Measurements from ENCODE around the gene ZNF358. TPM values are rescaled to one million over a fixed set of nuclear protein-coding genes. Genes with fewer than 3 reads are reported as not detected.

ZNF358 gene
- total RNA-seq, 1 donor from 2014 or later, result 16.9 TPM

- Histone ChIP-seq H3K36me3 (no peaks in the 10 kb centered on the region), H3K4me1 (peaks cover 4% of the 10 kb centered on the region), H3K27me3 (no peaks in the 10 kb centered on the region), H4K20me1 (ENCODE audit: low read depth) (no peaks in the 10 kb centered on the region), H3F3A (ENCODE audit: low read depth) (peaks cover 12% of the 10 kb centered on the region), H2AFZ (replicated peaks) (no peak overlapping the region), H3K79me2 (ENCODE audit: low read depth) (peaks cover 12% of the 10 kb centered on the region), H3K9ac (no peak overlapping the region), H3K4me3 (no peak overlapping the region), H3K4me2 (no peak overlapping the region), H3K9me3 (ENCODE audit: low read depth) (no peaks in the 10 kb centered on the region), H3K27ac (peak overlapping the region; percentile 22)
- H3K36me3 Mint-ChIP-seq, result no peaks in the 10 kb centered on the region
- no peaks in the 10 kb centered on the region for H3K9me3 Mint-ChIP-seq
- H3K27me3 Mint-ChIP-seq (ENCODE audit: insufficient read depth, low read depth), result peaks cover 12% of the 10 kb centered on the region
- peaks cover 17% of the 10 kb centered on the region for H3K4me1 Mint-ChIP-seq
- no peak for TF ChIP-seq CTCF (IDR thresholded peaks at IDR 0.05)
- TF ChIP-seq EZH2 (IDR thresholded peaks at IDR 0.05), result no peak
- TF ChIP-seq EZH2phosphoT487 (IDR thresholded peaks at IDR 0.05), result no peak
- H3K27ac Mint-ChIP-seq, result no peak overlapping the region
- no peak overlapping the region for H3K4me3 Mint-ChIP-seq
- DNase-seq (ENCODE audit: low spot score), result peak; percentile 62
These were observed 3.5 kb upstream of the ZNF358 start for GRCh38 chr19:7512400-7512851.

GRCh38 chr19:7513809-7514642, 1.9 kb upstream of the ZNF358 start:
- no peak overlapping the region for H3K27ac ChIP-seq

GRCh38 chr19:7515110-7515644, 726 bp upstream of the ZNF358 start:
- peaks cover 4% of the 10 kb centered on the region for H3K36me3 Mint-ChIP-seq

More at GRCh38 chr19:7513809-7514642, 1.9 kb upstream of the ZNF358 start:
- Histone ChIP-seq H3K4me2 (no peak overlapping the region), H3K36me3 (no peaks in the 10 kb centered on the region), H4K20me1 (ENCODE audit: low read depth) (no peaks in the 10 kb centered on the region), H3K9me3 (ENCODE audit: low read depth) (no peaks in the 10 kb centered on the region), H3F3A (ENCODE audit: low read depth) (peaks cover 12% of the 10 kb centered on the region), H2AFZ (replicated peaks) (no peak overlapping the region), H3K9ac (no peak overlapping the region), H3K4me3 (no peak overlapping the region), H3K27me3 (no peaks in the 10 kb centered on the region), H3K79me2 (ENCODE audit: low read depth) (peaks cover 21% of the 10 kb centered on the region), H3K4me1 (peaks cover 4% of the 10 kb centered on the region)
- TF ChIP-seq CTCF (IDR thresholded peaks at IDR 0.05) (no peak), EZH2phosphoT487 (IDR thresholded peaks at IDR 0.05) (no peak), EZH2 (IDR thresholded peaks at IDR 0.05) (no peak)
- Mint-ChIP-seq H3K27me3 (ENCODE audit: insufficient read depth, low read depth) (peaks cover 8% of the 10 kb centered on the region), H3K27ac (no peak overlapping the region), H3K9me3 (no peaks in the 10 kb centered on the region), H3K36me3 (peaks cover under 1% of the 10 kb centered on the region), H3K4me1 (peaks cover 17% of the 10 kb centered on the region), H3K4me3 (peak overlapping the region; percentile 64)
- no peak for DNase-seq (ENCODE audit: low spot score)

More at GRCh38 chr19:7515110-7515644, 726 bp upstream of the ZNF358 start:
- DNase-seq (ENCODE audit: low spot score), result no peak
- Histone ChIP-seq H2AFZ (replicated peaks) (peak overlapping the region; percentile 48), H3K4me3 (peak overlapping the region; percentile 19), H3K79me2 (ENCODE audit: low read depth) (peaks cover 21% of the 10 kb centered on the region), H3K27ac (no peak overlapping the region), H3K9me3 (ENCODE audit: low read depth) (no peaks in the 10 kb centered on the region), H3K27me3 (no peaks in the 10 kb centered on the region), H3K4me2 (peak overlapping the region; percentile 62), H3F3A (ENCODE audit: low read depth) (peaks cover 12% of the 10 kb centered on the region), H3K36me3 (no peaks in the 10 kb centered on the region), H3K9ac (no peak overlapping the region), H3K4me1 (peaks cover 4% of the 10 kb centered on the region), H4K20me1 (ENCODE audit: low read depth) (no peaks in the 10 kb centered on the region)
- Mint-ChIP-seq H3K9me3 (no peaks in the 10 kb centered on the region), H3K4me1 (peaks cover 17% of the 10 kb centered on the region), H3K27me3 (ENCODE audit: insufficient read depth, low read depth) (peaks cover 8% of the 10 kb centered on the region), H3K27ac (peak overlapping the region; percentile 98), H3K4me3 (peak overlapping the region; percentile 87)
- TF ChIP-seq CTCF (IDR thresholded peaks at IDR 0.05) (no peak), EZH2phosphoT487 (IDR thresholded peaks at IDR 0.05) (no peak), EZH2 (IDR thresholded peaks at IDR 0.05) (no peak)

Measured in neural progenitor cell (in vitro differentiated cells).